ENCODE measurements around the gene ATL1.
"Not testable (repeated sequence)": the region's sequence is repeated elsewhere in the genome, so short reads cannot be mapped to it uniquely, and the experiment has no call there.

ATL1 gene

DNA sequence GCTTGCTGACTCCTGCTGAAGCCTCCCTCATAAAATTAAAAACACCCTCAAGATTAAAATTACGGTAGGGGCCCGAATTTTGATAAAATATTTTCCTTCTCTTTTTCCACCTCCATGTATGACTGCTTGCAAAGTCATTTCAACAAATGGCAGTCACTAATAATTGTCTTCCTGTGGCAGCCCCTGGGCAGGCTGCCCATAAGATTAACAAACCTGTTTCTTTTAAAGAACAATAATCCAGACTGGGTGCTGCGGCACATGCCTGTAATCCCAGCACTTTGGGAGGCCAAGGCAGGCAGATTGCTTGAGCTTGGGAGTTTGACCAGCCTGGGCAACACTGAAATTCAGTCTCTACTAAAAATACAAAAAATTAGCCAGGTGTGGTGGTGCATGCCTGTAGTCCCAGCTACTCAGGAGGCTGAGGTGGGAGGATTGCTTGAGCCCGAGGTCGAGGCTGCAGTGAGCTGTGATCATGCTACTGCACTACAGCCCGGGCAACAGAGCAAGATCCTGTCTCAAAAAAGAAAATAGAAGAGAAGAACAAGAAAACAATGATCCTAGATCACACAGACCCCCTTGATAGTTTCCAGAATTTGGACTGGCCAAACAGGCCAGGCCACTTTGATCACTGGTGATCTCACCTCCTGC, 99.5 kb downstream of the ATL1 start:
- no peak for DNase-seq

GRCh38 chr14:50664579-50664978, 104.6 kb downstream of the ATL1 start:
- DNase-seq = not testable (repeated sequence)

DNA sequence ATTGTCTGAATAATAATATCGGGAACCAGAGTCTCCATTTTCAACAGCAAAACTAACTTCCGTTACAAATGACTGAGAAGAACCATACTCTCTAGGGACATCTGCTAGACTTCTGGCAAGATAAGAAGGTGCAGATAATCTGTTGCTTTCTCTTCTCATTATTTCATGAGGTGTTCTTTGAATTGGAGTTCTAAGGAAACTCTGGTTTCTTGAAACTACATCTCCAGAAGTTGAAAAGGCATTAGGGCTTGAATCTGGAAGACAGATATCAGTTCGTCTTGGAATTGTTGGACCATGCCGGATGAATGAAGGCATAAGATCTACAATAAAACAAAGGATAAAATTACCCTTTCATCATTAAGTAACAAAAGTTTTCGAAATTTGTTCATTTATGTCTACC, 105.4 kb downstream of the ATL1 start:
- DNase-seq = not testable (repeated sequence)

DNA sequence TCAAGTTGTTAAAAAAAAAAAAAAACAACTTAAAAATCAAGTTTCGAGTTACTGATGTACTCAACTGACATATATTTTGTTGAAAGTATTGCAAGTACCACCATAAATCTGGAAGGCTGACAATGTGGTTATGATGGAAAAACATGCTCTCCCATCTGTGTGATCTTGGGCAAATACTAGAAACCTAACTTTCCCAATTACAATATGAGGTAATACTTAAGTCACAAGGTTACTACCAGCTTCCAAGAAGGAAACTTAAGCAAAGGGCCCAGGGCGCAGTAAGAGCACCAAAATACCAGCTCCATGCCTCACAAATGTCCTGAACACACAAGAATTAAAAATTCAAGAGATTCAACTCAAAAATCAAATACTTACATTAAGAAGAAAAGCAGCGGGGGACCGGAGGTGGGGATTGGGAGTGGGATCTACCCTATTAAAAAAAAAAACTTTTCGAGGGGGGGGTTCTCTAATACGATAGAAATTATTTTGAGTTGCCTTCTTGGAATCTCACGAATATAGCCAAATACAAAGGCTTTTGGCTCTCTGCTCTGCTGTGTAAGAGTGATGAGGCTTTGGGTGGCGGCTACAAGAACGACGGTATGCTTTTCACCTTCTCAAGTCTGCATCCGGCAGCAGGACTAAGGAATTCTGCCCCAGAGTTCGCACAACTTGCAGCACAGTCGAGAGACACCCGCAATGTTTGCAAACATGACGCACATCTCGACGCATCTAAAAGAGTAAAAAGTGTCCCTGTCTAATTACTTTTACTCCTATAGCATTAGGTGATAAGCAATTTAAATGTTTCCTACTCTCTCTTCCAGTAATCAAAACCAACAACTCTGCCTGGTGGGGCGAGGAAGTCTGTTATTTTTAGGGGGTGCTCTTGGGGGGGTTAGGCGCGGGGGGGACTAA, 107.1 kb downstream of the ATL1 start:
- no peak for DNase-seq

GRCh38 chr14:50667684-50667995, 107.7 kb downstream of the ATL1 start:
- DNase-seq = no peak

DNA sequence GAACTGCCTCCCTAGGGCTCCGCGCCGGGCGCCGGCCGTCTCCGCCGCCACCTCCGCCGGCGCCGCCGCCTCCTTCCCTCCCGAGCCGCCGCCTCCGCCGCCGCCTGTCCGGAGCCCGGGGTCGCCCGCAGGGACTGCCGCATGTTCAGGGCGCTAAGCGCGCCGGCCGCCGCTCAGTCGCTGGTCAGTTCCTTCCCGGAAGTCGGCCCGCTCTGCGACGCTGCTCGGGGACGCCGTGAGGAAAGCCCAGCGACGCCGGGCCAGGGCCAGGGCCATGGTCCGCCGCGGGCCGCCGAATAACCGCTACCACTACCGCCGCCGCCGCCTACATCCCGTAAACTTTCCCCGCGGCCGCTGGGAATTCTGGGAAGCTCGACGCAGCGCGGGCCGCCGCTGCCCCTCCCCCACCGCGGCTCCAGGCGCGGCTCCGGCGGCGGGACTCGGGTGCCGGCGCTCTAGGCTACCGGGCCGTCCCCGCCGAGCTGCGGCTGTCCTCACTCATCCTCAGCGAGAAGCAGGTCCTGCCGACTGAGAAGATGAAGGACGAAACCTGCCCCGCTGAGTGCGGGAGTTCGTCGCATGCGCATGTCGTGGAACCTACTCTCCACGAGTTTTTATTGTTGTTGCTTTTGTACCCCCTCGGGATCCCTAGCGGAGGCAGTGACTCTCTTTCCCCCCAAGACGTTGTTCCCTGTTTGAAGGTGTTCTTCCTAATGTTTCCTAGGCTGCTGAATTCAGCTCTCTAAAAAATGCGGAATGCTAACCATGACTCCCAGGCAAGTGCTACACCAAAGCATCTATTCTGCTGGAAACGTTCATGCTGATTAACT, 108.3 kb downstream of the ATL1 start, which contains the start of gene SAV1:
SAV1 (minus strand) TSS at position 311 of the 830 bp plus-strand sequence. CDS start 339 bp downstream, outside the sequence.
- DNase-seq = peak; percentile 66

GRCh38 chr14:50668826-50669143, 108.8 kb downstream of the ATL1 start:
- no peak for DNase-seq

DNA sequence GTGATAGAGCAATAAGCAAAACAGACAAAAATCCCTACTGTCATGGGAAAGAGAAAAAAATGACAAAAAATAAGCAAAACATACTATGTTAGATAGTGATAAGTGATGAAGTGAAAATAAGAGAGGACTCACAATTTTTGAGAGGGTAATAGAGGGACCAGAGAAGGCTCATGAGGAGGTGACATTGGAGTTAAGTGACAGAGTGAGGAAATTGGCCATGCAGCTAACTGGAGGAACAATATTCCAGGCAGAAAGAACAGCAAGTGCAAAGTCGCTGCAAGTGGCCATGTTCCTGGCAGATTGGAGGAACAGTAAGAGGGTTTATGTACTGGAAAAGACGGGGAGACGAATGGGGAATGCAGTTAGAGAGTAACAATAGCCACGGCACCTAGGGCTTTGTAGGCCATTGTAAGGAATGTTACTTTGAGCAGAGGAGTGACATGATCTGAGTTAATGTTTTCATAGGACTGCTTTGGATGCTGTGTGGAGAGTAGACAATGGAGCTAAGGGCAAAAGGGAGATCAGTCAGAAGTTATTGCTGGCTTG, 109.6 kb downstream of the ATL1 start:
- DNase-seq = no peak

GRCh38 chr14:50670196-50670865, 110.4 kb downstream of the ATL1 start:
- no peak for DNase-seq

DNA sequence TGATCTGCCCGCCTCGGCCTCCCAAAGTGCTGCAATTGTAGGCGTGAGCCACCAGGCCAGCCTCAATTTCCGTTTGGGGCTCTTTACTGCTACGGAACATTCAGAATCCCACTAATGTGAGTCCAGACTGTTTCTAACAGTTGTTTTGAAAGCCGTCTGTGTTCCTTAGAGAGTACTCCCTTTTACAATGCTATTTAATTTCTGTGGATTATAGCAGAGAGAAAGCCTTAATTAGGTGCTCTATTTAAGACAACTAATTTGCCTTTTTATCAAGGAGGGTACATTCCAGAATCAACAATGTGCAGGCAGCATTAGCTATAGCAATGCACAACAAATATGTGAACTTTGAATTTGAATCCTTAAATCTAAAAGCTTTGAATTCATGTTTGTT, 110.9 kb downstream of the ATL1 start:
- DNase-seq = no peak

DNA sequence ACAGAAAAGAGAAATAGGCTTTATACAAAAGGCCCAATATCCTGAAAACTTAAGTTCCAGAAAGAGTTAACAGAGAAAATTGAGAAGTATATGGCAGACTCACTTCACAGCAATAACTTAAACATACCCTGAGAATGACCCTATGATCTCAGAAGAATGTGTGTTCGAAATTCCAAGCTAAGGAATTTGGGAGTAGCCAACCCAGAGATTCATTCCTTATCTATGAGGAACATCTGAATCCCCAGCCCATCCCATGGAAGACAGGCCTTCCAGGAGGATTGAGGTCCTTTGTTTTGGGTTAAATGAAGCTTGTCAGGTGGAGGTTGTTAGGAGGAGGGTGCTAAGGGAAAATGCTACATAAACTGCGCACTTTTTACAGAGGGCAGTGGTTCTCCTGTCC, 115.7 kb downstream of the ATL1 start:
- DNase-seq = no peak

- DNase-seq = no peak
These were observed 117.0 kb downstream of the ATL1 start for GRCh38 chr14:50676814-50677516.

DNA sequence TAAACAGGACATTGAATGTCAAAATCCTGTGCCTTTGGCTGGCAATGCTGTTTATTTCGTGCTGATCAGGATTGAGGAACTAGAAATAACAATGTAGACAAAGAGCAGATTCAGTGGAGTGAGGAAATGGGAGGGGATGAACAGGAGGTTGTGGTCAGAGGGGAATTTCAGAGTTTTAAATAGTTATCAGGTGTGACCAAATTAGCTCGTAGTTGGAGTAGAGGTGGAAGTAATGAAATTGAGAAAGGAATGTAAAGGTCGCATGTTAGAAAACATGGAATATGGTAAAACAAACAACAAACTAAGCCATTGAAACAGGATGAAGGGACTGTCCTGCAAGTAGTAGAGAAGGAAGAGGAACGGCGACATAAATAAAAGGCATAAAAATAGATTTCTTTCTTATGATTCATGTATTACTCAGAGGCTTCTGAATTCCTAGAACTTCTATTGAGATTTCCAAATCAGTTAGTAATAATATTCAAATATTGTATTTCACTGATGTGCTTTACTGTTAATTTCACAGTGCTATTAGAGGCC, 117.7 kb downstream of the ATL1 start:
- DNase-seq = peak; percentile 20

- DNase-seq = no peak
These were observed 118.2 kb downstream of the ATL1 start for GRCh38 chr14:50678163-50678562.

GRCh38 chr14:50679674-50680073, 119.7 kb downstream of the ATL1 start:
- no peak for DNase-seq
